HEK293 (cell line): ENCODE measurements around the gene NKD1.

Source experiments
- CTCF ChIA-PET: fragments of 350-600 bp; formaldehyde crosslinking; extraction: SDS; loops from one replicate; lab custom pipeline; 2021; ENCODE audit warnings: antibody characterized with exemption; lab: Yijun Ruan, JAX
- POLR2A ChIA-PET: fragments of 300-600 bp; formaldehyde crosslinking; extraction: SDS; loops from one replicate; lab custom pipeline; 2020; ENCODE audit warnings: antibody characterized with exemption, inconsistent platforms; lab: Yijun Ruan, JAX
- H3K27ac ChIP-seq: fragments of 200-500 bp; sonication (Bioruptor generic); 2 replicates; pipeline ENCODE4 v1.5.1; 2014; ENCODE audit warnings: low read depth, low read length, control low read depth, inconsistent platforms; ENCODE audit errors: extremely low read depth
- H3K36me3 ChIP-seq, 2 experiments: fragments of 200-500 bp in 1 of 2; sonication (Bioruptor generic) in 1 of 2; 1 replicate in 1 of 2; 2 replicates in 1 of 2; pipeline ENCODE4 v1.5.1; 2014 to 2017; ENCODE audit warnings: inconsistent platforms in 2 of 2, low read length in 2 of 2; ENCODE audit not compliant: control insufficient read depth in 2 of 2, insufficient read depth in 1 of 2
- H3K4me1 ChIP-seq: fragments of 200-500 bp; sonication (Bioruptor generic); 2 replicates; pipeline ENCODE4 v1.5.1; 2014; ENCODE audit warnings: mild to moderate bottlenecking, low read length, inconsistent platforms; ENCODE audit not compliant: control insufficient read depth, insufficient read depth
- H3K4me3 ChIP-seq: 2 replicates; pipeline ENCODE4 v1.5.1; 2011; ENCODE audit warnings: low read depth, mild to moderate bottlenecking, control low read depth, low read length, moderate library complexity
- H3K9me3 ChIP-seq: fragments of 200-500 bp; sonication (Bioruptor generic); 2 replicates; pipeline ENCODE4 v1.5.1; 2014; ENCODE audit warnings: low read depth, low read length, inconsistent platforms; ENCODE audit not compliant: control insufficient read depth, insufficient read depth
- GLIS1 ChIP-seq: fragments of 450-650 bp; formaldehyde crosslinking; IDR thresholded peaks from 2 replicates; pipeline ENCODE4 v1.5.1; 2016; ENCODE audit warnings: missing biosample characterization, missing genetic modification characterization
- KLF10 ChIP-seq: fragments of 450-650 bp; IDR thresholded peaks from 2 replicates; pipeline ENCODE4 v1.5.1; 2018; ENCODE audit warnings: missing biosample characterization, mild to moderate bottlenecking, missing genetic modification characterization
- MEIS1 ChIP-seq: sonication (generic); formaldehyde crosslinking; IDR thresholded peaks from 2 replicates; pipeline ENCODE4 v1.8.1; 2022; ENCODE audit warnings: missing genetic modification reagents, mild to moderate bottlenecking, borderline replicate concordance
- PRDM2 ChIP-seq: fragments of 450-650 bp; formaldehyde crosslinking; IDR thresholded peaks from 2 replicates; pipeline ENCODE4 v1.5.1; 2016; ENCODE audit warnings: missing biosample characterization, missing genetic modification characterization, borderline replicate concordance
- SP2 ChIP-seq: fragments of 450-650 bp; formaldehyde crosslinking; IDR thresholded peaks from 2 replicates; pipeline ENCODE4 v1.5.1; 2016; ENCODE audit warnings: missing biosample characterization, missing genetic modification characterization
- ZBTB49 ChIP-seq: fragments of 450-650 bp; formaldehyde crosslinking; IDR thresholded peaks from 2 replicates; pipeline ENCODE4 v1.5.1; 2016; ENCODE audit warnings: missing biosample characterization, missing genetic modification characterization, low read depth
- ZFP41 ChIP-seq: fragments of 450-650 bp; formaldehyde crosslinking; IDR thresholded peaks from 2 replicates; pipeline ENCODE4 v1.5.1; 2016; ENCODE audit warnings: missing biosample characterization, missing genetic modification characterization, borderline replicate concordance
- ZNF138 ChIP-seq: fragments of 450-650 bp; formaldehyde crosslinking; IDR thresholded peaks from 2 replicates; pipeline ENCODE4 v1.5.1; 2016; ENCODE audit warnings: missing biosample characterization, missing genetic modification characterization, borderline replicate concordance
- ZNF223 ChIP-seq: fragments of 450-650 bp; formaldehyde crosslinking; IDR thresholded peaks from 2 replicates; pipeline ENCODE4 v1.5.1; 2016; ENCODE audit warnings: missing biosample characterization, missing genetic modification characterization
- ZNF366 ChIP-seq: fragments of 450-650 bp; formaldehyde crosslinking; conservative IDR thresholded peaks from 2 replicates; pipeline ENCODE4 v1.5.1; 2016; ENCODE audit warnings: missing biosample characterization, missing genetic modification characterization
- ZNF48 ChIP-seq: fragments of 450-650 bp; formaldehyde crosslinking; IDR thresholded peaks from 2 replicates; pipeline ENCODE4 v1.5.1; 2016; ENCODE audit warnings: missing biosample characterization, missing genetic modification characterization
- ZNF514 ChIP-seq: fragments of 450-650 bp; formaldehyde crosslinking; IDR thresholded peaks from 2 replicates; pipeline ENCODE4 v1.5.1; 2016; ENCODE audit warnings: missing biosample characterization, missing genetic modification characterization
- ZNF621 ChIP-seq: fragments of 450-650 bp; formaldehyde crosslinking; IDR thresholded peaks from 2 replicates; pipeline ENCODE4 v1.5.1; 2017; ENCODE audit warnings: missing biosample characterization, missing genetic modification characterization
- ZNF626 ChIP-seq: fragments of 450-650 bp; sonication (Bioruptor Pico); formaldehyde crosslinking; IDR thresholded peaks from 2 replicates; pipeline ENCODE4 v1.5.1; 2018; ENCODE audit warnings: missing biosample characterization, missing genetic modification characterization, inconsistent platforms
- ZNF639 ChIP-seq: fragments of 450-650 bp; formaldehyde crosslinking; IDR thresholded peaks from 2 replicates; pipeline ENCODE4 v1.5.1; 2016; ENCODE audit warnings: missing biosample characterization, missing genetic modification characterization
- ZNF654 ChIP-seq: fragments of 450-650 bp; formaldehyde crosslinking; IDR thresholded peaks from 2 replicates; pipeline ENCODE4 v1.5.1; 2016; ENCODE audit warnings: low read depth, missing biosample characterization, missing genetic modification characterization
- ZNF776 ChIP-seq: fragments of 450-650 bp; formaldehyde crosslinking; IDR thresholded peaks from 2 replicates; pipeline ENCODE4 v1.5.0; 2017; ENCODE audit warnings: missing biosample characterization, missing genetic modification characterization, borderline replicate concordance
- ZNF791 ChIP-seq: fragments of 450-650 bp; formaldehyde crosslinking; IDR thresholded peaks from 2 replicates; pipeline ENCODE4 v1.5.1; 2016; ENCODE audit warnings: missing biosample characterization, missing genetic modification characterization

NKD1 gene

DNA sequence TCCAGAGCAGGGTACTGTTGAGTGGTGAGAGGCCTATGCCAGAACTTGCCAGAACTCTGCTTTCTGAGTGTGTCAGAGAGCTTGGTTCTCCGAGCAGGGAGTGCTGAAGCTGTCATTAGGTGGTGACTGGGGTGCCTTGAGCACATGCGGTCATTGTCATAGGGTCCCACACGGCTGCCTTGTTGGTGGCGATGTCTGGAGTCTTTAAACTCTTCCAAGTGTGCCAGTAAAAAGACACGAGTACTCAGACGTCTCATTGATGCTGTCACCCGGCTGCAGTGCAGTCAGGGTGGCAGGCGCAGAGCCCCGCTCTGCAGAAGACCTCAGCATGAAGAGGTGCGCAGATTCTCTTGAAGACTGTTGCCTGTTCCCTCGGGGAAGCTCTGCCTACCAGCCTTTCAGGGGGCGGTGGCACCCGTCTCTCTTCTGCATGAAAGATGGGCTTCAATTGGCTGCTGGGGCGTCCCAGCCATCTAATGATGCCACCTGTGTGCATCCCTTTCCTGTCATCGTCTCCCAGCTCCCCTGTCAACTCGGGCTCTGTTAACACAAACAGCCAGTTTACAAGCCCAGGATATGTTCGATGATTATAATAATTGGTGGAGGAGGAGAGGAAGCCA is 58.3 kb downstream of the NKD1 start:
- Histone ChIP-seq H3K9me3 (no peaks in the 10 kb centered on the region), H3K4me3 (no peak overlapping the region), H3K4me1 (no peaks in the 10 kb centered on the region), H3K36me3 (no peaks in the 10 kb centered on the region), H3K27ac (no peak overlapping the region)
- TF ChIP-seq ZNF366: no peak
- no peak for TF ChIP-seq PRDM2 (tag by site-specific recombination)
- TF ChIP-seq ZNF138 (tag by site-specific recombination): no peak
- no peak for TF ChIP-seq MEIS1 (CRISPR knock-in tag)
- TF ChIP-seq ZBTB49: no peak
- no peak for TF ChIP-seq ZNF639 (tag by site-specific recombination)
- TF ChIP-seq ZNF626: no peak
- TF ChIP-seq GLIS1 (tag by site-specific recombination): no peak
- TF ChIP-seq ZNF776 (tag by site-specific recombination): no peak
- no peak for TF ChIP-seq ZNF223 (tag by site-specific recombination)
- no peak for TF ChIP-seq ZNF514 (tag by site-specific recombination)
- no peak for TF ChIP-seq ZFP41 (tag by site-specific recombination)
- no peak for TF ChIP-seq ZNF791 (tag by site-specific recombination)
- no peak for TF ChIP-seq KLF10 (tag by site-specific recombination)
- TF ChIP-seq SP2 (tag by site-specific recombination): no peak
- TF ChIP-seq ZNF48: no peak
- no peak for TF ChIP-seq ZNF621 (tag by site-specific recombination)
- no peak for TF ChIP-seq ZNF654
- CTCF ChIA-PET: interaction anchor here (0.7 kb wide), 1 partner anchor 280 kb away, joined by 3 read pairs; no protein-coding TSS in a partner anchor
- POLR2A ChIA-PET: no interaction called here
